DMS53 (cell line): Measurements from ENCODE around the gene STAB2.
A peak's percentile ranks its signal among the peaks of the same experiment; 100 is the strongest.

Source experiments
- DNase-seq: peaks from one replicate; lab custom pipeline; 2025; lab: John Stamatoyannopoulos, UW

The STAB2 gene

DNA sequence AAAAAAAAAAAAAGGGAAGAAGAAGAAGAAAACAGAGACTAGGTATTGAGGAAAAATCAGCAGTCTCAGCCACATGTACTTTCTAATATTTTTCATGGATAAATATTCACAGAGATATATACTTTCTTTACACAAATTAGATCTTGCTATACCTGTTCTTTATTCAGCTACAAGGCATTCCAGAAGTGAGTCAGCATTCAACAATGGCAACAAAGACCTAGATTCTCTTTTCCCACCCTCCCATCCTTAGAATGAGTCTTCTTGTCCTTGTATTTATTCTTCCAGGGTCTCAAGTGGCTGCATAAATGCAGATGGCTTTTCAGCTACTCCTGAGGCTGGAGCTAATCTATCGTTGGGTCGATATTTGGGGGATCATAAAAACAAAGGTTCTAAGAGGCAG is 160.9 kb downstream of the STAB2 start:
- DNase-seq, result peak; percentile 31

DNA sequence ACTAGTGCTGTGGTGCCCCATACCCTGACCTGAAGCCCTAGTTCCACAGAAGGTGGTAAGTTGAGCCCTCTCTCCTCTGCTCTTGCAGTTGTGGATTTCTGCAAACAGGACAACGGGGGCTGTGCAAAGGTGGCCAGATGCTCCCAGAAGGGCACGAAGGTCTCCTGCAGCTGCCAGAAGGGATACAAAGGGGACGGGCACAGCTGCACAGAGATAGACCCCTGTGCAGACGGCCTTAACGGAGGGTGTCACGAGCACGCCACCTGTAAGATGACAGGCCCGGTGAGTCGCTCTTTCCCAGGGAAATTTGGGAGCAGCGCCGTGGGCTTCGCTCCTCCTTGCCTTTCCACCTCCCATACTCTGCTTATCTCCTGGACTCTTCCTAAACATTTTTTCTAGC is 161.8 kb downstream of the STAB2 start:
- DNase-seq, result no peak

DNA sequence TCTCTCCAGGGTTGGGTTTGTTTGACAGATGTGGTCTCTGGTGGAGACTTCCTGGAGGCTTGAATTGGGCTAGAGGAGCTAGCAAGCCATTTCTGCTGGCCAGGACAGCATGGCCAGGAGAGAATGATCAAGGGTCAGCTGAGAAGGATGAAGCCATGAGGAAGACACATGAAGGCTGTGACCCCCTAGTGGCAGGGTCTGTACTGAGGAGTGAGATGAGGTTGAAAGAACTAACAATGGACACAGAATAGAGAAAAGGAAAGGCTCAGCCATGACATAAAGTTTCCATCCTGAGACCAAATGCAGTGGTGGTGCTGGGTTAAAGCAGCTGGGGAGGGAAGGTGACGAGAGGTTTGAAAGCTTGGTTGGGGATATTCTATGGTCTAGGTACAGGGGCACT is 164.1 kb downstream of the STAB2 start:
- DNase-seq, result peak; percentile 28

DNA sequence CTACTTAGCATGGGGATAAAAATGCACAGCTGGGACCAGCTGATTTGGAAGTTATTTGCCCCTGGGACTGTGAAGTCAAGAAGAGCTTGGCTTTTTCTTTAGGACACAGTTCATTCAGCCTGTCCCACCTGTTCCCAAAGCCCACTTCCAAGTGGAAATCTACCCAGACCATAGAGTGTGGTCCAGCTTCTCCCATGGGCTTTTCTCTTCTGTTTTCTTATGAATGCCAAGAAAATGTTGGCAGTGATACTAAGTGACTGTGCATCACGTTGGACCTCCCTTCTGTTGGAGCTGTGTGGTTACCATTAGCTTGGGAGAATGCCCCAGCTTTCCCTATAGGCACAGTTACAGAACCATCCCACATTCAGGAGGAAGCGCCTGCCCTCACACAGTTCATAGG is 164.5 kb downstream of the STAB2 start:
- no peak for DNase-seq

DNA sequence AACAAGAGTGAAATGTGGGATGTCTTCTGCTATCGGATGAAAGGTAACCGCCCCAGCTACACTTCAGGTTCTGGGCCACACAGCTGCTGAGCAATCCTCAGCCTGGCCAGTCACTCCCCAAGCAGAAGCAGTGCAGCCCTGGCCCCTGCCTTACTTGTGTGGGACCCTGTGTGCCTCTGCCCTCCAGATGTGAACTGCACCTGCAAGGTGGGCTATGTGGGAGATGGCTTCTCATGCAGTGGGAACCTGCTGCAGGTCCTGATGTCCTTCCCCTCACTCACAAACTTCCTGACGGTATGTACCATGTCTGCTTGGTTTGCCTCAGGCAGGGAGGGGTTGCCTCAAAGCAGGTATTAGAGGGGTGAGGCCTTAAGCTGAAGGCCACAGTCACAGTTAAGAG is 168.4 kb downstream of the STAB2 start:
- no peak for DNase-seq

DNA sequence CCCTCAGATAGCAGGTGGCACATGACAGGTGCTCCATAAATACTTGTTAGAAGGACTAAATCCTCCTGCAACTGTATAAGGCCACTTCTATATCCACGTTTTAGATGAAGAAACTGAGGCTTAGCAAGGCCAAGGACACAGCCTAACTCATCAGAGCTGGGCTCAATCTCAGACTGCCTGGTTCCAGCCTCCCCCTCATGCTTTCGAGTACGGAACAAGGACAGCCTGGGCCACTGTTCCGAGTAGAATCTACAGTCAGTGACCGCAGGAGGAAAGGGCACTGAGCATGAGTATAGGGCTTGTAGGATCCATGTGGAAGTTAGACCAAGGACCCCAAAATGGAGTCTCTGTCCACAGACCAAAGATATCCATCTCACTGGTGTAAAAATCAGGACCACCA is 169.4 kb downstream of the STAB2 start:
- DNase-seq, result no peak

DNA sequence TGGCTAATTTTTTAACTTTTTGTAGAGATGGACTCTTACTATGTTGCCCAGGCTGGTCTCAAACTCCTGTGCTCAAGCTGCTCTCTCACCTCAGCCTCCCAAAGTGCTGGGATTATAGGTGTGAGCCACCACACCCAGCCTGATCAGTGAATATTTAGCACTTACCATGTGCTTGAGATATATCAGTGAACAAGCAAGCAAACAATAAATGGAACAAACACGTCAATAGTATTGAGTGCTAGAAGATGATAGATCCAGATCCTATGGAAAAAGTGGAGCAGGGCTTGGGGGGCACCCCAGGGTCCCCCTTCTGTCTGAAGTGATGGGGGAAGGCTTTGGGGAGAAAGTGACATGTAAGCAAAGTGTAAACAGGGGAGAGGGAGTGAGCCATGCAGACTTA is 170.2 kb downstream of the STAB2 start:
- no peak for DNase-seq

DNA sequence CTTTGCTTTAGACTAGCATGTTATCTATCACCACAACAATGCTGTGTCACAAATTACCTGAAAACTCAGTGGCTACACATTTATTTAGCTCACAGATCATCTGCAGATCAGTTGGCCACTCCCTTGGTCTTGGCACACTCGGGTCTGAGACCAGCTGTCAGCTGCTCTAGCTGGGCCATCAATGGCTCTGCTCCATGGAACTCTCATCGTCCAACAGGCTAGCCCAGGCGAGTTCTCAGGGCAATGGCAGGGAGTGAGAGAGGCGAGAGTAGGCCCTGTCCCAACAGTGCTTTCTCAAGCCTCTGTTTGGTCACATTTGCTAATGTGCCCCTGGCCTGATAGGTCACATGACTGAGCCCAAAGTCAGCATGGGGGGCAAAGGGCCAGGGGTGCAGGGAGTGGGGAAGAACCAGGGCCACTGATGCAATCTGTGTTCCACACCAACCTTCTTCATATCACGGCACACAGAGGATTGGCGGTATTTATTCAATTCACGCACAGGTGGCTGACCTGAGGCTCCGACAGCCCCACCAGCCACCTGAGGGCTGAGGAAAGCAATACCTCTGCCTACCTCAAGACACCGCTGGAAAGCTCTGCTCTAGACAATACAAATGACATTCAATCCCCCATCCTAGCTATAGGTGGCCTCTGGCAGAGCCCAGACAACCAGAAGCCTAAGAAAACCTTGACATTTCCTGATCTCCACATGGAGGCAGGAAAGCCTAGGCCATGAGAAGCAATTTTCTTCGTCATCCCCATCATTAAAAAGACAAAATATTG is 171.4 kb downstream of the STAB2 start:
- DNase-seq, result no peak

DNA sequence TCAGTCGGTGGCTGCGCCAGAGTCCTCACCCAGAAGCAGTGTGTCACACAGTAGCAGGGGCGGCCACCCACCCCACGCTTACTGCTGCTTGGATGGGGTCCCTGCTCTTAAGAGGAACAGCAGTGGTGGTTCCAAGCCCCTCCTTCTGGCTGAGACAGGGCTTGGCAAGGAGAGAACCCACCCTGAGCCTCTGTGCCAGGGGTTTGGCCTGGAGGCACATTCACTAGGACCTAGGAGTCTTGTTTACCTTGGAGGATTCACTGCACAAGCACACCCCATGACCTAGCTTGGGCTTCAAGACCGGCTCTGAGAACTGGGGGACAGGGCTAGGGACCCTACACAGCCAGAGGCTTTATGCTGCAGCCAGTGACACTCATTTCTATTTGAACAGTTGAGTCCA is 175.4 kb downstream of the STAB2 start:
- no peak for DNase-seq

DNA sequence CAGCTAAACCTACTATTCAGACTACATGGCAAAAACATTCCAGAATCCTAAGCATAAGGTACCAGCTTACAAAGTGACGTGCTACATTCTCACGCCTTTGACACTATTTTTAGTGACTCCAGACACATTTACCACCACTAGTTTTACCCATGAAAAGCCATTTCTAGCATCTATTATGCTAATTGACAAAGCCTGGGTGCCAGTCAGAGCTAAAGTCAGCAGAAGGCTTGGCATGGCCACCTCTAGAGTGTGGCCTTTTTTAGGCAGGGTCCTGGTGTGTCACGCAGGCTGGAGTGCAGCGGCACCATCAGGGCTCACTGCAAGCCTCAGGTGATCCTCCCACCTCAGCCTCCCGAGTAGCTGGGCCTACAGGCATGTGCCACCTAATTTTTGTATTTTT is 178.2 kb downstream of the STAB2 start:
- DNase-seq, result no peak

DNA sequence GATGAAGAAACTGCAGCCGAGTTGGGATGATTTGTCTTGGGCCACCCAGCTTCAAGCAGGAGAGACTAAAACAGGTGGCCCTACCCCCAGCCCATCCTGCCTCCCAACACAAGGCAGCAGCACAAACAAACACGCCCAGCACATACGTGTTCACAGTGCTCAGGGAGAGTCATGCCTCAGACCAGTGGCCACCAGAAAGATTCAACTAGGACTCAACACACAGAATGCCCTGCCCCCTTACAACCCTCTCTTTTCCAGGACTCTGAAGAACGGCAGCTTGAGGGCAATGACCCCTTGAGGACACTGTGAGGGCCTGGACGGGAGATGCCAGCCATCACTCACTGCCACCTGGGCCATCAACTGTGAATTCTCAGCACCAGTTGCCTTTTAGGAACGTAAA is 179.0 kb downstream of the STAB2 start:
- DNase-seq, result no peak

DNA sequence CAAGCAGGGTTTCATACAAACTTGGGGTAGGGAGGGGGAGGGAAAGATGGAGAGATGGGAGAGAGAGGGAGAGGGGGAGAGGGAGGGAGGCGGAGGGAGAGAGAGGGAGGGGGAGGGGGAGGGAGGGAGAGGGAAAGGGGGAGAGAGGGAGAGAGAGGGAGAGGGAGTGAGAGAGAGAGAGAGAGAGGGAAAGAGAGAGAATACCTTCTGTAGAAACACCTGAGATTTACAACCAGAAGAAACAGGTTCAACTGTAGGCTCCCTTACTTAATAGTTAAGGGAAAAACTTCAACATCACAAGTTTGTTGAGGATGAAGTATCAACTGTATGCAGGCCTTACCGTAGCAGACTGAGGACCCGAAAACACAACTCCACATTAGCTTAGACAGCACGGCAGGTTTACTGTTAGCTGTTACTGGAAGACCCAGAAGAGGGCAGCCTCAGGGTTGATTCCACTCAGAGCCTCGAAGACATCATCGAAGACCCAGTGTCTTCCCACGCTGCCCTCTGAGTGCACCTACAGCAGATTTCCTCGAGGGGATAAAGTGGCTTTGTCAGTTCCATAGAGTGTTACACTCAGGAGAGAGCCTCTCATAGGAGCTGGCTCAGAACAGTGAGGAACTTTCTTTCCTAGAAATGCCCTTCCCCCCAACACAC is 181.5 kb downstream of the STAB2 start:
- DNase-seq, result peak; percentile 37

DNA sequence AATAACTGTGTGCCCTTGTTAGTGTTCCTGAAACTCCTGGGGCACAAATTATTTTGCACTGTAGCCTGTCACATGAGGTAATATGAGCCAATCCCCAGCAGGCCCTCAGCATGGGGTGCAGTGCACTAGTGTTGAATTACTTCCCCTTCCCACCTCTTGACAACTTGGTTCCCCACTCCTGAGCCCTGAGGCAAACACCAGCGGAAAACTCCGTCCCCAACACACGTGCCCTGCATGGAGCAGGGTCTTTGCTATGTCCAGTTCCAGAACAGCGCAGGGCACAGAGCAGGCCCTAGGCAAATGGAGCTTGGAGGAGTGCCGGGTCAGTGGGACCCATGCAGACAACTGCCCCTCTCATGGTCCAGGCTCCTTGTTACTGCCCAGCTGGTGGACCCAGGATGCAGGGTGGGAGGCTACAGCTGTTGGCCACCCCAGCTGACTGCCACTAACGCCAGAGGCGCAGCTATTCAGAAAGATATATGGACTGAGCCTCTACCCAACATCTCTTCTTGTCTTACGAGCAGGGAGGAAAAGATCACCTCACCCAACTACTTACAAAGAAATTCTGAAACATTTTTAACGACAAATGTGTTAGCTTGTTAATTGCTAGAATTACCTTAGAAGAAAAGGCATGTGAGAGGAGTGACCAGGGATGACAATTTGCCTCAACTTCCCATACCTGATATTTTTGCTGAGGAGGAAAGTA is 182.3 kb downstream of the STAB2 start:
- DNase-seq, result no peak

DNA sequence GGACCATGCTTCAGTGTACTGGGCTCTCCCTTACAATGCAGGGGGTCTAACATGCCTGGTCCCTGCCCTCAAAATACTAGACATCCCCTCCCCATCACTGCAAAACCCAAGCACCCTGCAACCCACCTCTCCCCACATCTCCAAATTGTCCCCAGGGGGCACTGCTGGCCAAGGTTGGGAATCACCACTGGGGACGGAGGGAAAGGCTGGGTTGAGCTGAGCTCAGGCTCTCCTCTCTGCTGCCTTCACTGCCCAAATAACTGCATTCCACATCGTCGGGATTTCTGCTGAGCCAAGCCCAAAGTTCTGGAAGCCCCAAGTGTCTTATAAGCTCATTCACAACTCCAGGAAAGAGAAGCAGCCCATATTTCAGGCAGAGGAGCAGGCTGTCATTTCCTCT is 184.4 kb downstream of the STAB2 start:
- DNase-seq, result peak; percentile 59

DNA sequence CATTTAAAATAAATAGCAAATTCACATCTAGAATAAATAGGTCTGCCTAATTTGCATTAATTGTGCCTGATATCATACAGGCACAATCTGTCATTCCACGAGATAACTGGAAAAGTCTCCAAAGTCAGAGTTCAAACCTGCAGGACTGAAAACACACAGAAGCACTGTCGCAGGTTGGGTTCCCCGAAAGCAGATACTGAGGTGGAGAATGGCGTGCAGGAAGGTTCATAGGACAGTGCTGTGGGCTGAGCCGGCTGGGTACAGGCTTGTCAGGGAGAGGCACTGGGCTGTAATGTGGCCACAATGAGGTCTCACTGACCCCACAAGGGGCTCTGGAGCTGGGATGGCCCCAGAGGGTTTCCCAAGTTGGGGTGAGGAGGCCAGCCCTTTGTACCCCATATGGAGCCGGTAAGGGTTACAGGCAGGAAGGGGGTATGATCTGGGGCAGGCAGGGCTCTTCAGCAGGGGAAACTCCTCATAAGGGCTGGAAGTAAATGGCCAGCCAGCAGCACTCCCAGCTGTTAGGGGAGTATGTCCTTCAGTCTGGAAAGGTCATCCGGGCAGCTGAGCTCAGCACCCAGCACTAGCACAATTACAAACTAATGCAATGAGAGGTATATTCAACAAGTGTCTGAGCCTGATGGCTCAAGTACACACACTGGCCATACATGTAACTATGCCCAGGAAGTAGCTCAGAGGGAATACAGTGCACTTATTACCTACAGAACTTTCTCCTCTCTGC is 185.5 kb downstream of the STAB2 start:
- DNase-seq, result no peak

DNA sequence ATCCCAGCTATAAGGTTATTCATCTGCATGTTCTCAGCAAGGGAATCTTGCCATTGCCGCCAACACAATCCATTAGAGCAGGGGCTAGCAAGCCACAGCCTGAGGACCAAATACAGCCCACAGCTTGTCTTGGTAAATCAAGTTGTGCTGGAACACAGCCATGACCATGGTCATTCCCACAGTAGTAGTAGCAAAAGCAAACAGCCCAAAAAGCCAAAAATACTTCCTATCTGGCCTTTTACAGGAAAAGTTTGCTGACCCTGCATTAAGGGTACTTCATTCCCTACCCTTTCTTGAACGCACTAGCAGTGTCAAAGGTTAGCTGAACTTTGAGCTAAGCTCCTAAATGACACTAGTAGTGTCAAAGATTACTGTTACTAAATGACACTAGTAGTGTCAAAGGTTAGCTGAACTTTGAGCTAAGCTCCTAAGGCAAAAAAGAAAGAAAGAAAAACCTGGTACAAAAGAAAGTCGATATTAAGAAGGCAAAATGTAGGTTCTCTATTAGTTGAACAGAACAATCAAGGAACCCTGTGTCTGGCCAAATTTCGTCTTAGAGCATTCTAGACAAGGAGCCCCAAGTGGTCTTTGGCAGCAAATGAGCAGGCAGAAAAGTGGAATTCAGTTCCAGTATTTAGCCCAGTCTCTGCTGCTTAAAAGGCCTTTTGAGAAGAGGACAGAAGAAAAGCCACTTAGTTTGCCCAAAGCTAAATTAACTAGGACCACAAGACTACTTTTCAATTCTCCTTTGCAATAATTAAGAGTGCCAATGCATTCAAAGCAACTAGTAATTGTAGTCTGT is 186.2 kb downstream of the STAB2 start:
- DNase-seq, result no peak

DNA sequence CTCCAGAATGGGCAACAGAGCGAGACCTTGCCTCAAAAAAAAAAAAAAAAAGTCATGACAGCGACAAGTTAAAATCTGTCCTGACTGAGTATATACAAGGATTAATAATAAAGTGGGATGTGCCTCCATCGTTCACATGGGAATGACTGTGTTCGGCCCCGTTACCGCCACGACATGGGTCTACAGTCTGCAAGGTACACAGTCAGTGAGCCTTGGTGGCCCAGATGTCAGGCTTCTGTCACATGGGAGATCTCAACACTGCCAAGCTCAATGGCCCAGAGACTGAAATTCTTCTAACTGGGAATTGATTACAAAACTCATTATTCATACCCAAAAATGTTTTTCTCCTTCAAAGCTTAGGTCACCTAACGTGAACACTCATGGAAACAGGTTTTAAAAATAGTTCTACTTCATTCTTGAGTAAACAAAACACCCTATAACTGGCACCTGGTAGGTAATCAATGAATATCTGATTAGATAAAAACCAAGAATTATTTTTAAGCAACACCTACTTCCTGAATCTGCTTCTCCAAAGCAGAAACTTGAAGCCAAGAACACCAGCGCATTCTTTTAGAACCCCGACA is 188.0 kb downstream of the STAB2 start:
- DNase-seq, result no peak

DNA sequence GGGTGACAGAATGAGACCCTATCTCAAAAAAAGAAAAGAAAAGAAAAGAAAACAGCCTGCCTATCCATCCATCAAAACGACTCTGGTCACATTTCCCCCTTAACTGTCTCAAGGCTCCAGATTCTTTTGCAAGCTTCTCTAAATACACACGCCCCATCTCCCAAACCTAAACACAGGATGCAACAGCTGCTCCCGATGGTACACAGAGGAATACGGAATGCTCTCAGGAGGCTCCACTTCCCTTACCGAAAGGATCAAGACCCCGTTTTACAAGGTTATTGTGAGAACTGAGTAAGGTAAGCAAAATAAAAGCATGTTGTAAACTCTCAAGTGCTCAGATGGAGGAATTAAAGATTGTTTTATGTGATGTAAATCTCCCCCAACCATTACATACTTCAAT is 191.7 kb downstream of the STAB2 start:
- DNase-seq, result no peak

DNA sequence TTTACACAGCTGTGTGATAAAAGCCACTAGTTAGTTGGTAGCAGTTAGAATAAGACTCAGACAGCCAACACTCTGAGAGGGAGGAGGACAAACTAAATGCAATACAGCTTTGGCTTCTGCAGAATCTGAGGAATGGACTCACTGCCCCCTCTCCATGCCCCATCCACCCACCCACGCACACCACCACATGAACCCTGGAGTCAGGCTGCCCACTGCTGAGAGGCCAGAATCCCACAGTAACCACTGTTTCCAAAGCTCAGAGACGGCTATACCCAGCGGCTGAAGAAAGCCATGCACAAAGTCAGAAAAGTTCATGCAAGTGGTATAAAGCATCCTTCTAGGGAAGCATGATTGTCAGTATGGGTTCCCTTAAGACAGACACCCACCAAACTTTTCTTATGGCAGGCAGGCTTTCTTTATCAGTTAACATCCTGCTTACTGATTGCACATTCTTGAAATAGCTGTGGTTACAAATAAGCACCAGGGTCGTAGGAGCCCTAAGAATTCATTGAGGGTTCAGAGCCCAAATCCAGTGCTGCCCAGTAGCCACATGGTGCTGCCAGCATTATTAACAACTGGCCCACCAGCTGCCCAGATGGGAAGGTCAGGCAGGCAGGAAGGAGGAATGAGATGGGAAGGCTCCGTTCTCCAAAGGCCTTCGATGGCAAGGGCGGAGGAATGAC is 192.5 kb downstream of the STAB2 start:
- no peak for DNase-seq

DNA sequence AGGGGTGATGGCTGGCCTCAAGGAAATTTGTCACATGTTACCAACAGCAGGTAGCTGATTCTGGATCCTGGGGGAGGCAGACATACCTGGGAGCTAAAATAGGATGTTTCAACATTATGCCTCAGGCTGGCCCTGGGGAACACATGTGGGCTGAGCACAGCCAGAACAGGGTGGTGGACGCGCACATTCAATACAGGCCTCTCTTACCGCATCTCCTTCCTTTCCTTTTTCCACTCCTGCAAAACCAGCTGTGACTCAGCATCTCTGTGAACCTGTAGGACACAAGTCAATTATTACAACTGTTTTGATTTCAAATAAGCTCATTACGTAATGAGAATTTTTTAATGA is 193.0 kb downstream of the STAB2 start:
- no peak for DNase-seq

DNA sequence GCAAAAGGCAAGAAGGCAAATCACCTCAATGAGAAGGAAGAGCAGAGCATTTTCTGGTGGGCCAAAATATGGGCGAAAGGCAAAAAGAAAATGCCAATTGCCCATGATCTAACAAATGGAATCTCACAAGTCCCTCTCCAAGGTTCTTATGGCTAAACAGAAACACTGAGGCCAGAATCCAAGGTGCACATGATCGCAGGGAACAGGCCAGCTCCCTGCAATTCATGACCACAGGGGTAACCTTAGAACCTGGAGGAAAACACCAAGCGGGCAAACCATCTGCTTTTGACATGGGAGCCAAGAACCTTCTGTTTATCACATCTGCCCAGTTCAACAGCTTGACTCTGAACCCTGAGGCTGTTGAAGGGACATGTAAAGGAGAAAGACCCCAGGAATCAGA is 193.9 kb downstream of the STAB2 start:
- DNase-seq, result no peak
